Fibroblast of lung (primary cell): ENCODE results near the gene PHACTR2.

Source experiments
- EZH2 ChIP-seq: IDR thresholded peaks from 2 replicates; pipeline ENCODE4 v1.5.1; 2012; ENCODE audit warnings: low read length, control low read depth, mild to moderate bottlenecking; ENCODE audit errors: missing control alignments
- TF ChIP-seq, protein P1 (sequence below), 2 donors: IDR thresholded peaks in 1 of 2; conservative IDR thresholded peaks in 1 of 2; 1 replicate in 1 of 2; 2 replicates in 1 of 2; pipeline ENCODE4 v1.5.1; 2011 to 2012; ENCODE audit warnings: low read length in 2 of 2, control low read depth in 1 of 2, inconsistent platforms in 1 of 2, low read depth in 1 of 2, mild to moderate bottlenecking in 1 of 2

DNA sequence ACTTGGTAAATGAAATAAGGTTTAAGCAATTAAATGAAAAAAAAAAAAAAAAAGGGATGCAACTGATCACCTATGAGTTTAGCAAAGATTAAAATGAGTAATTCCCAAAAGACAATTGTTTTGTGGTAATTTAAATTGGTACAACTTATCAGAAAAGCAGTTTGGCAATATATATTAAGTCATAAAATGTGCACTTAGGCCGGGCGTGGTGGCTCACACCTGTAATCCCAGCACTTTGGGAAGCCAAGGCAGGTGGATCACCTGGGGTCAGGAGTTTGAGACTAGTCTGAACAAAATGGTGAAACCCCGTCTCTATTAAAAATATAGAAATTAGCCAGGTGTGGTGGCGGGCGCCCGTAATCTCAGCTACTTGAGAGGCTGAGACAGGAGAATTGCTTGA, 7.9 kb downstream of the PHACTR2 start:
- TF ChIP-seq, protein P1, sequence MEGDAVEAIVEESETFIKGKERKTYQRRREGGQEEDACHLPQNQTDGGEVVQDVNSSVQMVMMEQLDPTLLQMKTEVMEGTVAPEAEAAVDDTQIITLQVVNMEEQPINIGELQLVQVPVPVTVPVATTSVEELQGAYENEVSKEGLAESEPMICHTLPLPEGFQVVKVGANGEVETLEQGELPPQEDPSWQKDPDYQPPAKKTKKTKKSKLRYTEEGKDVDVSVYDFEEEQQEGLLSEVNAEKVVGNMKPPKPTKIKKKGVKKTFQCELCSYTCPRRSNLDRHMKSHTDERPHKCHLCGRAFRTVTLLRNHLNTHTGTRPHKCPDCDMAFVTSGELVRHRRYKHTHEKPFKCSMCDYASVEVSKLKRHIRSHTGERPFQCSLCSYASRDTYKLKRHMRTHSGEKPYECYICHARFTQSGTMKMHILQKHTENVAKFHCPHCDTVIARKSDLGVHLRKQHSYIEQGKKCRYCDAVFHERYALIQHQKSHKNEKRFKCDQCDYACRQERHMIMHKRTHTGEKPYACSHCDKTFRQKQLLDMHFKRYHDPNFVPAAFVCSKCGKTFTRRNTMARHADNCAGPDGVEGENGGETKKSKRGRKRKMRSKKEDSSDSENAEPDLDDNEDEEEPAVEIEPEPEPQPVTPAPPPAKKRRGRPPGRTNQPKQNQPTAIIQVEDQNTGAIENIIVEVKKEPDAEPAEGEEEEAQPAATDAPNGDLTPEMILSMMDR (conservative IDR thresholded peaks at IDR 0.05 in 1 of 2, IDR thresholded peaks at IDR 0.05 in 1 of 2; ENCODE audit: low read depth in 1 of 2, low read length in 2 of 2) = no peak
- no peak for TF ChIP-seq EZH2
